Measurements from ENCODE around the gene TNS3. TPM values are rescaled to one million over a fixed set of nuclear protein-coding genes. Genes with fewer than 3 reads are reported as not detected.

Gene TNS3
- total RNA-seq, 1 donor from 2014 or later = 30.3 TPM

GRCh38 chr7:47481541-47482012 lies 100.3 kb downstream of the TNS3 start:
- H3K9me3 Mint-ChIP-seq = no peaks in the 10 kb centered on the region
- ChIA-PET CTCF (interaction anchor here (1.0 to 2.8 kb wide), 3 partner anchors 86 to 338 kb away, joined by 3 to 8 read pairs (median 3); no protein-coding TSS in a partner anchor), POLR2A (interaction anchor here (0.7 to 3.3 kb wide), 10 partner anchors 12 to 190 kb away, joined by 3 to 32 read pairs (median 4); partner anchors contain the start of gene TNS3)
- TF ChIP-seq CTCF (IDR thresholded peaks at IDR 0.05) = no peak
- intact Hi-C loops (cut with micrococcal nuclease) = loop anchor here (1.0 to 5.0 kb wide), 11 partner anchors 16 to 603 kb away; no protein-coding TSS in a partner anchor
- ATAC-seq (ENCODE audit: low read depth) (no peak), DNase-seq (no peak)
- H3K27me3 Mint-ChIP-seq = no peaks in the 10 kb centered on the region
- H3K4me1 Mint-ChIP-seq = peaks cover 62% of the 10 kb centered on the region
- H3K27ac Mint-ChIP-seq = peak overlapping the region; percentile 91
- peak overlapping the region; percentile 75 for H3K4me3 Mint-ChIP-seq
- H3K36me3 Mint-ChIP-seq (ENCODE audit: low read depth) = peaks cover 2% of the 10 kb centered on the region

GRCh38 chr7:47480576-47481538 lies 101.1 kb downstream of the TNS3 start:
- no peaks in the 10 kb centered on the region for H3K9me3 Mint-ChIP-seq
- H3K36me3 Mint-ChIP-seq (ENCODE audit: low read depth) = peaks cover 2% of the 10 kb centered on the region
- DNase-seq = peak; percentile 35
- H3K4me3 Mint-ChIP-seq = peak overlapping the region; percentile 75
- H3K27ac Mint-ChIP-seq = peak overlapping the region; percentile 91
- ChIA-PET POLR2A (interaction anchor here (0.6 to 3.3 kb wide), 13 partner anchors 13 to 191 kb away, joined by 3 to 32 read pairs (median 4); partner anchors contain the start of gene TNS3), CTCF (interaction anchor here (1.0 to 2.8 kb wide), 7 partner anchors 13 to 338 kb away, joined by 3 to 8 read pairs (median 4); no protein-coding TSS in a partner anchor)
- no peak for TF ChIP-seq CTCF (IDR thresholded peaks at IDR 0.05)
- intact Hi-C loops (cut with micrococcal nuclease) = loop anchor here (1.0 to 5.0 kb wide), 9 partner anchors 16 to 604 kb away; no protein-coding TSS in a partner anchor
- ATAC-seq (ENCODE audit: low read depth) = peak; percentile 62
- peaks cover 64% of the 10 kb centered on the region for H3K4me1 Mint-ChIP-seq
- no peaks in the 10 kb centered on the region for H3K27me3 Mint-ChIP-seq

GRCh38 chr7:47479821-47480575 lies 101.9 kb downstream of the TNS3 start:
- no peak for TF ChIP-seq CTCF (IDR thresholded peaks at IDR 0.05)
- Mint-ChIP-seq H3K27ac (peak overlapping the region; percentile 91), H3K36me3 (ENCODE audit: low read depth) (peaks cover 2% of the 10 kb centered on the region), H3K27me3 (no peaks in the 10 kb centered on the region), H3K9me3 (no peaks in the 10 kb centered on the region), H3K4me3 (peak overlapping the region; percentile 75), H3K4me1 (peaks cover 66% of the 10 kb centered on the region)
- POLR2A ChIA-PET = interaction anchor here (0.6 to 3.3 kb wide), 8 partner anchors 17 to 190 kb away, joined by 3 to 32 read pairs (median 5); partner anchors contain the start of gene TNS3
- no peak for DNase-seq
- intact Hi-C loops (cut with micrococcal nuclease) = loop anchor here (2.0 to 5.0 kb wide), 7 partner anchors 17 to 605 kb away; no protein-coding TSS in a partner anchor
- CTCF ChIA-PET = interaction anchor here (1.0 to 2.8 kb wide), 6 partner anchors 14 to 96 kb away, joined by 3 to 8 read pairs (median 4); no protein-coding TSS in a partner anchor
- no peak for ATAC-seq (ENCODE audit: low read depth)

- peak overlapping the region; percentile 54 for H3K27ac Mint-ChIP-seq
- ChIA-PET CTCF (no interaction called here), POLR2A (no interaction called here)
- intact Hi-C loops (cut with micrococcal nuclease) = no loop called here
- peaks cover 66% of the 10 kb centered on the region for H3K4me1 Mint-ChIP-seq
- TF ChIP-seq CTCF (IDR thresholded peaks at IDR 0.05) = no peak
- peak overlapping the region; percentile 15 for H3K4me3 Mint-ChIP-seq
- ATAC-seq (ENCODE audit: low read depth) (no peak), DNase-seq (no peak)
- no peaks in the 10 kb centered on the region for H3K9me3 Mint-ChIP-seq
- H3K27me3 Mint-ChIP-seq = no peaks in the 10 kb centered on the region
- peaks cover 2% of the 10 kb centered on the region for H3K36me3 Mint-ChIP-seq (ENCODE audit: low read depth)
Measured at GRCh38 chr7:47478926-47479711, 102.8 kb downstream of the TNS3 start.

All from activated B cell treated with CpG ODN at 0.5 μM for 24 hours (primary cell).